WI38 (cell line): ENCODE results near the gene DIP2C.
"Not testable (repeated sequence)": the region's sequence is repeated elsewhere in the genome, so short reads cannot be mapped to it uniquely, and the experiment has no call there.

ENCODE experiments used
- H3K4me3 ChIP-seq: 2 replicates; pipeline ENCODE4 v1.5.1; 2011; ENCODE audit warnings: low read depth, mild to moderate bottlenecking, control low read depth, low read length
- TF ChIP-seq, protein P1 (sequence below): IDR thresholded peaks from 2 replicates; pipeline ENCODE4 v1.5.1; 2012; ENCODE audit warnings: low read depth, mild to moderate bottlenecking, control low read depth, low read length

DIP2C gene

DNA sequence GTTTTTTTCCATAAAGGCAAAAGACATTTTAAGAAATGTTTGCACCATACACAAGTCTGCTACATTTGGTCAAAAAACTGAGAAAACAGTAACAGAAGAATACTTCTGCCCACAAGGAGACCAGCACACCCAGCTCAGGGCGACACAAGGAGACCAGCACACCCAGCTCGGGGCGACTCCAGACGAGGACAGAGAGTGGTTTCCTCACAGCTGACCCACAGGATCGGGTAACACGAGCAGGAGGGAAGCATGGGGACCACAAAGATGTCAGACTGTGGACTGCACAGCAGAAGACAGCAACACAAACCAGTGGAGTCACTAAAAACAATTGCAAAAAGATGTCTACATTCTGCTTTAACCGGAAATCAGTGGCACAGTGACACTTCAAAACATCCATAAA is 237.6 kb downstream of the DIP2C start:
- H3K4me3 ChIP-seq: no peak overlapping the region
- TF ChIP-seq, protein P1, sequence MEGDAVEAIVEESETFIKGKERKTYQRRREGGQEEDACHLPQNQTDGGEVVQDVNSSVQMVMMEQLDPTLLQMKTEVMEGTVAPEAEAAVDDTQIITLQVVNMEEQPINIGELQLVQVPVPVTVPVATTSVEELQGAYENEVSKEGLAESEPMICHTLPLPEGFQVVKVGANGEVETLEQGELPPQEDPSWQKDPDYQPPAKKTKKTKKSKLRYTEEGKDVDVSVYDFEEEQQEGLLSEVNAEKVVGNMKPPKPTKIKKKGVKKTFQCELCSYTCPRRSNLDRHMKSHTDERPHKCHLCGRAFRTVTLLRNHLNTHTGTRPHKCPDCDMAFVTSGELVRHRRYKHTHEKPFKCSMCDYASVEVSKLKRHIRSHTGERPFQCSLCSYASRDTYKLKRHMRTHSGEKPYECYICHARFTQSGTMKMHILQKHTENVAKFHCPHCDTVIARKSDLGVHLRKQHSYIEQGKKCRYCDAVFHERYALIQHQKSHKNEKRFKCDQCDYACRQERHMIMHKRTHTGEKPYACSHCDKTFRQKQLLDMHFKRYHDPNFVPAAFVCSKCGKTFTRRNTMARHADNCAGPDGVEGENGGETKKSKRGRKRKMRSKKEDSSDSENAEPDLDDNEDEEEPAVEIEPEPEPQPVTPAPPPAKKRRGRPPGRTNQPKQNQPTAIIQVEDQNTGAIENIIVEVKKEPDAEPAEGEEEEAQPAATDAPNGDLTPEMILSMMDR: no peak

GRCh38 chr10:451021-451471 is 238.4 kb downstream of the DIP2C start:
- H3K4me3 ChIP-seq: no peak overlapping the region
- TF ChIP-seq, protein P1: no peak

DNA sequence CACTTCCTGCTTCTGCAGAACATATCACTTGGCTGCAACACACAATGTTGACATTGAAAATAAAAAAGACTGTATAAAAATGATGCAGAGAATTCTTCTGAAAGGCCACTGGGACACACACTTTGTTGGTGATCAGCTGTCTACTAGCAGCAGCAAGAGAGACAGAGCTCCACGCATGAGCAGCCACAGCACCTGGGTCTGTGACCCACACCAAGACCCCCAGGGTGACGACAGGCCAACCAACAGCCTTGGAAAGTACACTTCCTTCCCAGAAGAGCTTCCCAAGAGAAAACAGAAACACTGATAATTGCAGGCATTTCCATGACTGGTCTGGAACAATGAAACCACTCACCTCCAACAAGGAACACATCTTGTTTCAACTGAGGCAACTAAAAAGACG is 239.0 kb downstream of the DIP2C start:
- no peak overlapping the region for H3K4me3 ChIP-seq
- TF ChIP-seq, protein P1: no peak

- not testable (repeated sequence) for H3K4me3 ChIP-seq
These were observed 240.1 kb downstream of the DIP2C start for GRCh38 chr10:449331-449730.

GRCh38 chr10:443459-443858 is 246.0 kb downstream of the DIP2C start:
- TF ChIP-seq, protein P1: no peak
- H3K4me3 ChIP-seq: no peak overlapping the region

- H3K4me3 ChIP-seq: no peak overlapping the region
- TF ChIP-seq, protein P1: no peak
These were observed 247.3 kb downstream of the DIP2C start for GRCh38 chr10:442209-442608.

DNA sequence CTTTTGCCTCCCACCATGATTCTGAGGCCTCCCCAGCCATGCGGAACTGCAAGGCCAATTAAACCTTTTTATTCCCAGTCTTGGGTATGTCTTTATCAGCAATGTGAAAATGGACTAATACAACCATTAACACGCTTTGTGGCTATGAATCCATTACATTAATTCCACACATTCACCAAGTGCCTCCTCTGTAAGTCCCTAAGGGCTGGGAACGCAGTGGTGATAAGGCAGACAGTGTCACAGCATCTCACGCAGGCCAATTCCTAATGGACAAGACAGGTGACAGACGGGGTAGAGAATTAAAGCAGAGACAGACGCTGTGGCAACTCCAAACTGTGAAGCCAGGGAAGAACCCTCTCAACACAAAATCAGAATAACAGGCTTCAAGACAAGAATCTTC is 247.8 kb downstream of the DIP2C start:
- TF ChIP-seq, protein P1: no peak
- H3K4me3 ChIP-seq: no peak overlapping the region

GRCh38 chr10:440127-440526 is 249.3 kb downstream of the DIP2C start:
- TF ChIP-seq, protein P1: no peak
- H3K4me3 ChIP-seq: no peak overlapping the region
